Measurements from ENCODE around the gene MTR.
"Not testable (repeated sequence)": the region's sequence is repeated elsewhere in the genome, so short reads cannot be mapped to it uniquely, and the experiment has no call there.

Gene MTR

GRCh38 chr1:236833575-236833974, 38.5 kb downstream of the MTR start:
- DNase-seq (ENCODE audit: low read depth in 2 of 2): no peak

GRCh38 chr1:236834876-236835275, 39.8 kb downstream of the MTR start:
- DNase-seq (ENCODE audit: low read depth in 2 of 2): no peak

GRCh38 chr1:236835491-236835890, 40.4 kb downstream of the MTR start:
- no peak for DNase-seq (ENCODE audit: low read depth in 2 of 2)

GRCh38 chr1:236836157-236836556, 41.1 kb downstream of the MTR start:
- DNase-seq (ENCODE audit: low read depth in 2 of 2): no peak

GRCh38 chr1:236837115-236837514, 42.0 kb downstream of the MTR start:
- no peak for DNase-seq (ENCODE audit: low read depth in 2 of 2)

GRCh38 chr1:236837897-236838296, 42.8 kb downstream of the MTR start:
- DNase-seq (ENCODE audit: low read depth in 2 of 2): no peak

- DNase-seq (ENCODE audit: low read depth in 2 of 2): no peak
These were observed 46.2 kb downstream of the MTR start for GRCh38 chr1:236841341-236841740.

- no peak for DNase-seq (ENCODE audit: low read depth in 2 of 2)
These were observed 49.6 kb downstream of the MTR start for GRCh38 chr1:236844499-236845271.

- no peak for DNase-seq (ENCODE audit: low read depth in 2 of 2)
These were observed 50.7 kb downstream of the MTR start for GRCh38 chr1:236845830-236846229.

GRCh38 chr1:236848274-236848923, 53.3 kb downstream of the MTR start:
- DNase-seq (ENCODE audit: low read depth in 2 of 2): no peak

GRCh38 chr1:236850077-236850979, 55.2 kb downstream of the MTR start:
- DNase-seq (ENCODE audit: low read depth in 2 of 2): no peak

GRCh38 chr1:236851871-236852270, 56.8 kb downstream of the MTR start:
- DNase-seq (ENCODE audit: low read depth in 2 of 2): no peak

GRCh38 chr1:236853921-236854604, 59.0 kb downstream of the MTR start:
- DNase-seq (ENCODE audit: low read depth in 2 of 2): peak in 1 of 2 experiments; percentile 42

- DNase-seq (ENCODE audit: low read depth in 2 of 2): peak in 1 of 2 experiments; percentile 33
These were observed 59.5 kb downstream of the MTR start for GRCh38 chr1:236854605-236854983.

GRCh38 chr1:236856649-236857048, 61.6 kb downstream of the MTR start:
- DNase-seq (ENCODE audit: low read depth in 2 of 2): not testable (repeated sequence)

- DNase-seq (ENCODE audit: low read depth in 2 of 2): no peak
These were observed 63.1 kb downstream of the MTR start for GRCh38 chr1:236858165-236858564.

- DNase-seq (ENCODE audit: low read depth in 2 of 2): no peak
These were observed 65.0 kb downstream of the MTR start for GRCh38 chr1:236860101-236860500.

- DNase-seq (ENCODE audit: low read depth in 2 of 2): no peak
These were observed 65.6 kb downstream of the MTR start for GRCh38 chr1:236860674-236861073.

- no peak for DNase-seq (ENCODE audit: low read depth in 2 of 2)
These were observed 66.6 kb downstream of the MTR start for GRCh38 chr1:236861560-236862218.

- DNase-seq (ENCODE audit: low read depth in 2 of 2): no peak
These were observed 67.1 kb downstream of the MTR start for GRCh38 chr1:236862219-236862591.

- DNase-seq (ENCODE audit: low read depth in 2 of 2): no peak
These were observed 67.6 kb downstream of the MTR start for GRCh38 chr1:236862615-236863211.

All from fibroblast of skin of left biceps (primary cell).